Measurements from ENCODE around the gene MAN1B1.

Gene MAN1B1

DNA sequence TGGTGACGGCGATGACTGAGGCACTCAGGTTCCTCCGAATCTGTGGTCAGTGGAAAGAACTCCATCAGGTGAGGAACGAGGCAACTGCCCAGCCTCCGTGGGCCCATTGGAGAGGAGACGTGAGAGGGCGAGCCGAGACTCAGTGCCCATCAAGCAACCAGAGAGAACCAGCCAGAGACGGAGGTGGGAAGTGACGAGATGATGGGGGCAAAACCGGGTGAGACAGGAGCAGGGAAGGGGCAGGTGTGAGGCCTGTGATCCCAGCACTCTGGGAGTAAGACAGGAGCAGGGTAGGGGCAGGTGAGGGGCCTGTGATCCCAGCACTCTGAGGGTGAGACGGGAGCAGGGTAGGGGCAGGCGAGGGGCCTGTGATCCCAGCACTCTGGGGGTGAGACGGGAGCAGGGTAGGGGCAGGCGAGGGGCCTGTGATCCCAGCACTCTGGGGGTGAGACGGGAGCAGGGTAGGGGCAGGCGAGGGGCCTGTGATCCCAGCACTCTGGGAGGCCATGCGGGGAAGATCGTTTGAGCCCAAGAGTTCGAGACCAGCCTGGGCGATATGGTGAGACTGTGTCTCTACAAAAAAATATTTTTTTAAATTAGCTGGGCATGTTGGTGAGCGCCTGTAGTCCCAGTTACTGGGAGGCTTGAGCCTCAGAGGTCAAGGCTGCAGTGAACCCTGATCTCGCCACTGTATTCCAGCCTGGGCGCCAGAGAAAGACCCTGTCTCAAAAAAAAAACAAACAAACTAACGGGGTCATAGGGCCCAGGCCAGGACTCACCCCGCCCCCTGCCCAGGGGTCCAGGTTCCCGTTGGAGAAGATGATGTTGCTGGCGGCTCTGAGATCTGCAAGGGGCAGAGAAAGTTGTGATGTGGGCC lies 24.4 kb downstream of the MAN1B1 start:
- DNase-seq (ENCODE audit: insufficient read length, low spot score) (no peak), FAIRE-seq (no peak)
- TF ChIP-seq, protein P1, sequence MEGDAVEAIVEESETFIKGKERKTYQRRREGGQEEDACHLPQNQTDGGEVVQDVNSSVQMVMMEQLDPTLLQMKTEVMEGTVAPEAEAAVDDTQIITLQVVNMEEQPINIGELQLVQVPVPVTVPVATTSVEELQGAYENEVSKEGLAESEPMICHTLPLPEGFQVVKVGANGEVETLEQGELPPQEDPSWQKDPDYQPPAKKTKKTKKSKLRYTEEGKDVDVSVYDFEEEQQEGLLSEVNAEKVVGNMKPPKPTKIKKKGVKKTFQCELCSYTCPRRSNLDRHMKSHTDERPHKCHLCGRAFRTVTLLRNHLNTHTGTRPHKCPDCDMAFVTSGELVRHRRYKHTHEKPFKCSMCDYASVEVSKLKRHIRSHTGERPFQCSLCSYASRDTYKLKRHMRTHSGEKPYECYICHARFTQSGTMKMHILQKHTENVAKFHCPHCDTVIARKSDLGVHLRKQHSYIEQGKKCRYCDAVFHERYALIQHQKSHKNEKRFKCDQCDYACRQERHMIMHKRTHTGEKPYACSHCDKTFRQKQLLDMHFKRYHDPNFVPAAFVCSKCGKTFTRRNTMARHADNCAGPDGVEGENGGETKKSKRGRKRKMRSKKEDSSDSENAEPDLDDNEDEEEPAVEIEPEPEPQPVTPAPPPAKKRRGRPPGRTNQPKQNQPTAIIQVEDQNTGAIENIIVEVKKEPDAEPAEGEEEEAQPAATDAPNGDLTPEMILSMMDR (IDR thresholded peaks at IDR 0.05; ENCODE audit: insufficient read depth, missing control alignments), result no peak

DNA sequence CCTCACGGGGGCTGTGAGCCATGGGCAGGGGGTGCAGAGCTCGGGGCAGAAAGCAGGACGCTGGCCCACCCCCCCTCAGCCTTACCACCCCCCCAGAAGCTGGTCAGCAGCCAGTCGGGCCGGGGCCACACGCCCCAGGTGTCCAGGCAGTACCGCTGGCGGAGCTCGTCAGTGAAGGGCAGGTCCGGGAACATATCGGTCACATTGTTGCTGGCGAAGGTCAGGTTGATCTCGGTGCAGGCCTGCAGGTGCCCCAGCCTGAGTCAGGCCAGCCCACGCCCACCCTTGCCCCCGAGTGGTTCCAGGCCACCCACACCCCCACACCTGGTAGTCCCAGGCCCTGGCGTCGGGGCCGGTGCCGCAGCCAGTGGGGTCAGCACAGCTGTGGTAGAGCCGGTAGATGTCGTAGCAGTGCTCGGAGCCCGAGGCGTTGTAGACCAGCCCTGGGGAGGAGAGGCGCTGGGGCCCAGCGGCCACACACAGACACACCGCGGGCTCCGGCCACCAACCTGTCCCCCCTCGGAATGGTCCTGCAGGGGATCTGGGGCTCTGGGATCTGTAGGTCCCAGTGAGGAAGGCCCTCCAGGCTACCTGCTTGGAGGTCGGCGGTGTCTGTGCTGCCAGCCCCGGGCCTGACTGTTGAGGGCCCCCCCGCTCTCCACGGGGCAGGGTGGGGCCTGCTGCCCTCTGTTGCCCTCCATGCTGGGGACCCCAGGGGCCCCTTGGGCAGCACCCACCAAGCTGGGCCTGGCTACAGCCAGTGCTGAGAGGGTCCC lies 25.2 kb downstream of the MAN1B1 start:
- DNase-seq (ENCODE audit: insufficient read length, low spot score) (no peak), FAIRE-seq (no peak)
- TF ChIP-seq, protein P1 (IDR thresholded peaks at IDR 0.05; ENCODE audit: insufficient read depth, missing control alignments), result no peak

DNA sequence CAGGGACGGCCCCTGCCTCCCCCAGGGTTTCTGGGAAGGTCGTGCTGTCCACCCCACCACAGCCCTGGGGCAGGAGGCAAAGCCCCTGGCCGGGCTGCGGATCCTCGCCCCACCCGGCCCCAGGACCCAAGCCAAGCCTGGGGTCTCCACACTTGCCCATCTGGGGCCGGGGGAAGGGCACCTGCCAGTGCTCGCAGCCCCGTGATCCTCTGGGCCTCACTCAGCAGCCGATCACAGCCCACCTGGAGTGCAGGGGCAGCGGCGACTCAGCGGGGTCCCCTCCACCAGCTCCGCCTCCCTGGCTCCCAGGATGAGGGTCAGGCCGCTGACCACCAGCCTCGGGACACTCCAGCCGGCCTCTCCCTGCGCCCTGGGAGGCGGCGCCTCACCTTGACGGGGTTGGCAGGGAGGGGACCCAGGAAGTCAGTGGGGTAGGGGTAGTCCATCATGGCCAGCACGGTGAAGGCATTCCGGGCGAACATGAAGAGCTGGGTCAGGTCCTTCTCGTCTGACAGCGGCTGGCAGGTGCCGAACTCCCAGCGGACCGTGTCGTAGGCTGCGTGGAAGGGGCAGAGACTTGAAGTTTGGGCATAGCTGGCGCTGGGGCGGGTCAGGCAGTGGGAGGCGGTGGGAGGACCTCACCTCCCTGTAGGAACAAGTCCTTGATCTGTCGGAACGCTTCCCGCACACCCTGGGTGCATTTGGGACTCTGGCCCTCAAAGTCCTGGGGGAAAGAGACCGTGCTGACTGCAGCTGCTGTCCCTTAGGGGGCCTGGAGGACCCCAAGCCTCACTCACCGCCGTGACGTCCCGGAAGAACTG lies 26.0 kb downstream of the MAN1B1 start:
- FAIRE-seq (no peak), DNase-seq (ENCODE audit: insufficient read length, low spot score) (no peak)
- TF ChIP-seq, protein P1 (IDR thresholded peaks at IDR 0.05; ENCODE audit: insufficient read depth, missing control alignments), result no peak

DNA sequence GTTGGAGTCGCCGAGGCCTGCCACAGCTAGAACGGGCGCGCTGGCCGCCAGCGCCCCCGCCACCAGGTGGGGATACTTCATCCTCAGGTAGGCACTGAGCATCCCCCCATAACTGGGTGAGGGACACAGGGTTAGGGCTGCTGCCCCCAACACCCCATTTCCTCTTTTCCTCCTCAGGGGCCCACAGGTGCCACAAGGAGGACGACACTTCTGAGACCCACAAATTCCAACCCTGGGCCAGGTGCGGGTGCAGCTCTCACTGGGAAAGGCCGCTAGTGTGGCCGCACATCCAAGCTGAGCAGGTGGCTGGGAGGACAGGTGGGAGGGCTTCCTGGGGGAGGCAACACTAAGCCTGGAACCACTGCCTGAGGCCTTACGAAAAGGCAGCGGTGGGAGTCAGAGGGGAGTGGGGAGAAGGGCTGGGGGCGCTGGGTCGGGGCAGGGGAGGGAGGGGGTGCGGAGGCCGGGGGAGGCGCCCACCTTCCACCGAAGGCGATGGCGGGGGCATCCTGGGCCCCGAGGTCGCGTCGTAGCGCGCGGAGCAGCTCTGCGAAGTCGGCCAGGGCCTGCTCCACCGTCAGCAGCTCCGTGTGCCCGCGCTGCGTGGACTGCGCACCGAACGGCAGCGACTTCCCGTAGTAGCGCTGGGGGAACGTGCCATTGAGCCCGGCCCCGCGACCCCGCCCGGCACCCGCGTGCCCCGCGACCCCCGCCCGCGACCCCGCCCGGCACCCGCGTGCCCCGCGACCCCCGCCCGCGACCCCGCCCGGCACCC lies 26.8 kb downstream of the MAN1B1 start:
- DNase-seq (ENCODE audit: insufficient read length, low spot score) (no peak), FAIRE-seq (no peak)
- TF ChIP-seq, protein P1 (IDR thresholded peaks at IDR 0.05; ENCODE audit: insufficient read depth, missing control alignments), result no peak

DNA sequence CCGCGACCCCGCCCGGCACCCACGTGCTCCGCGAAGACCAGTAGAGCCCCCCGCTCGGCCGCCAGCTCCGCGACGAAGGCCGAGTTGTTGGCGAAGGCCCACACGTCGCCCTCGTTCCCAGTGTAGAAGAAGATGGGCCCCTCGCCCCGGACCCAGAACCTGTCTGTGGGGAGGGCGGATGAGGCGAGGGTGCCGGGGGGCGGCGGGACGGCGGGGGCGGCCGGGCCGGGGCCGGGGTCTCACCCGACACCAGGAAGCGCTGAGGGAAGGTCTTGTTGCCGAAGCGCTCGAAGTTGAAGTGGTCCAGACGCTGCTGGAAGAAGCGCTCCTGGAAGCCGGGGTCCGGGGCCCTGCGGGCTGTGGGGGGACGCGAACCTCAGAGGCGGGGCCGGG lies 27.4 kb downstream of the MAN1B1 start:
- TF ChIP-seq, protein P1 (IDR thresholded peaks at IDR 0.05; ENCODE audit: insufficient read depth, missing control alignments), result no peak
- FAIRE-seq, result no peak
- no peak for DNase-seq (ENCODE audit: insufficient read length, low spot score)

DNA sequence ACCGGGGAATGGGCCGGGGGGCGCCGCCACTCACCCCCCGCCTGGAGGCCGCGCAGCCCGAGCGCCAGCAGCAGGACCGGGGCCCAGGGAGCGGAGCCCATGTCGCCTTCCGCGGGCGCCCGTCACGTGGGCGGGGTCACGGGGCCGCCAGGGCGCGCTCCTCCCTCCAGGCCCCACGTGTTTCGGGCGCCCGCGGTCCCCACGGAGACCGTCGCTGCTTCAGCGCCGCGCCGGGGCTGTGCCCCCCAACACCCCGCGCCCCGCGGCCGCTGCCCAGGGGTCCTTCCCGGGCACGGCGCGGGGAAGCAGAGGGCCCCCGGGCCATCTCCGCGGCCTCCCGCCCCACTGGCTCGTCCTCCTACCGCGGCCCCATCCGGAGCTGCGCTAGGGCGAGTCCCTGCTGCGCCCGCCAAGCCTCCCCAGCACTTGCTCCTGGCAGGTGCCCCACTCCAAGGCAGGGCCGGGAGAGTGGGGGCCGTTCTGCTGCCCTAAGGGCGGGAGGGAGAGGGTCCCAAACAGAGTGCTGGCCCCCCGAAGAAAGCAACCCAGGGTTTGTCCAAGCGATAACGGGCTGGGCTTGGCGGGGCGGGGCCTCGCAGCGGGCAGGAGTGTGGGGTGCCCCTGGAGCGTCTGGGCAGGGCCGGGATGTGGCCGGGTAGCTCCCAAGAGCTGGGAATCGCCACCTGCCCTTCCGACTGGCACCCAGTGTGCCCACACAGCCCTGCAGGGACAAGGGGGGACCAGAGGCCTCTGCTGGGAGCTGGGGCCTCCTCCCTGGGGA lies 28.0 kb downstream of the MAN1B1 start, which contains the start of gene DPP7:
TSS of gene DPP7 (minus strand) at position 121 of the 781 bp plus-strand sequence. CDS start at position 101, 20 bp downstream.
- TF ChIP-seq, protein P1 (IDR thresholded peaks at IDR 0.05; ENCODE audit: insufficient read depth, missing control alignments), result no peak
- no peak for FAIRE-seq
- peak; percentile 97 for DNase-seq (ENCODE audit: insufficient read length, low spot score)
